A673 (cell line): ENCODE measurements around the gene AKAP6. TPM values are rescaled to one million over a fixed set of nuclear protein-coding genes. Genes with fewer than 3 reads are reported as not detected.

Experiments used
- BruUV-seq: library from RNA; stranded (reverse); fragments of 400-500 nt; replicated peaks from 2 replicates; lab custom pipeline; 2021; lab: Mats Ljungman, UMichigan
- CTCF ChIA-PET: fragments of 300-600 bp; sonication (Branson Sonifier 250); formaldehyde crosslinking; loops from one replicate; lab custom pipeline; 2022; ENCODE audit warnings: antibody characterized with exemption; lab: Charles Lee
- POLR2A ChIA-PET: fragments of 300-600 bp; sonication (Branson Sonifier 250); formaldehyde crosslinking; loops from one replicate; lab custom pipeline; 2022; ENCODE audit warnings: antibody characterized with exemption; ENCODE audit not compliant: low non-redundant PET; lab: Charles Lee
- DNase-seq: peaks from one replicate; pipeline ENCODE4 v3.0.0-alpha.2; 2015; ENCODE audit warnings: low spot score
- H3K27ac ChIP-seq: fragments of 200-600 bp; sonication (generic); 2 replicates; pipeline ENCODE4 v1.5.1; 2016; ENCODE audit warnings: mixed run types, low read depth, mild to moderate bottlenecking, mixed read lengths, antibody characterized with exemption, low read length; ENCODE audit not compliant: poor library complexity, severe bottlenecking
- H3K27me3 ChIP-seq: fragments of 200-600 bp; sonication (generic); replicated peaks from 2 replicates; pipeline ENCODE4 v1.6.1; 2017; ENCODE audit warnings: mixed run types, low read depth, mild to moderate bottlenecking, mixed read lengths, antibody characterized with exemption, low read length; ENCODE audit not compliant: insufficient read depth, poor library complexity
- H3K36me3 ChIP-seq: fragments of 200-600 bp; sonication (generic); 2 replicates; pipeline ENCODE4 v1.6.1; 2016; ENCODE audit warnings: mixed run types, mild to moderate bottlenecking, mixed read lengths, antibody characterized with exemption, low read length; ENCODE audit not compliant: insufficient read depth, poor library complexity, severe bottlenecking
- H3K4me1 ChIP-seq: fragments of 200-600 bp; sonication (generic); 2 replicates; pipeline ENCODE4 v1.6.1; 2017; ENCODE audit warnings: mixed run types, mild to moderate bottlenecking, mixed read lengths, antibody characterized with exemption, low read length; ENCODE audit not compliant: insufficient read depth, poor library complexity, severe bottlenecking
- H3K4me3 ChIP-seq: fragments of 200-600 bp; sonication (generic); 2 replicates; pipeline ENCODE4 v1.5.1; 2016; ENCODE audit warnings: low read depth, mixed run types, mild to moderate bottlenecking, mixed read lengths, low read length; ENCODE audit not compliant: poor library complexity, severe bottlenecking
- H3K9me3 ChIP-seq: fragments of 200-600 bp; sonication (generic); 2 replicates; pipeline ENCODE4 v1.6.1; 2016; ENCODE audit warnings: mixed run types, low read depth, mild to moderate bottlenecking, mixed read lengths, antibody characterized with exemption, low read length; ENCODE audit not compliant: poor library complexity, severe bottlenecking
- CTCF ChIP-seq: fragments of 300-800, 200-600 bp; sonication (generic); conservative IDR thresholded peaks from 2 replicates; pipeline ENCODE4 v1.5.1; 2017; ENCODE audit warnings: low read depth, mild to moderate bottlenecking, antibody characterized with exemption, low read length, moderate library complexity, mixed read lengths
- EZH2 ChIP-seq: fragments of 200-600 bp; sonication (generic); IDR thresholded peaks from 2 replicates; pipeline ENCODE4 v1.6.1; 2017; ENCODE audit warnings: borderline replicate concordance, low read depth, mild to moderate bottlenecking, mixed read lengths, antibody characterized with exemption, low read length; ENCODE audit not compliant: poor library complexity, severe bottlenecking
- intact Hi-C: fragments of 100-400 bp; cut with micrococcal nuclease; formaldehyde crosslinking; loops from one replicate; pipeline ENCODE4 v1.10.0; 2022; ENCODE audit not compliant: unreplicated experiment
- total RNA-seq: library from RNA; stranded (reverse); gene quantifications from 2 replicates; pipeline ENCODE4 v1.2.3, GENCODE V29; 2021

AKAP6 gene
- total RNA-seq, 1 experiment from 2014 or later = 0.73 TPM

DNA sequence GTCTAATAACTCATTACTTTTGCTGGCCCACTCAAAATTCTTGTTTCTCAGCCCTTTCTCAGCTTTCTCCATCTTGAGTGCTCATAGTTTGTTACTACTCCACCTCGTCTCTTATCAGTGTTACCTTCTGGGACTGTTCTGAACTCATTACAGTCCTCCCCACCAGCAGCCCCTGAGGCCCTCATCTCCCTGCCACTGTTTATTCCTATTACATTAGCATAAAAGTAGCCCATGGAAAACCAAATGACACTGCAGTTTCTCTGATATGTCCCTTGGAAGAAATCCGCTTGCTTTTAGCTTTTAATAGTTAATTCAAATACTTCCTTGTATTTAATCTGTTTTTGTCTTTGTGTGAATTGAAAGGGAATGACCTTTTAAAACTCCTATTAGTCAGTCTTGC lies 7.6 kb downstream of the AKAP6 start:
- Histone ChIP-seq H3K27me3 (no peaks in the 10 kb centered on the region), H3K27ac (no peak overlapping the region), H3K4me3 (no peak overlapping the region), H3K9me3 (no peaks in the 10 kb centered on the region), H3K36me3 (no peaks in the 10 kb centered on the region), H3K4me1 (no peaks in the 10 kb centered on the region)
- CTCF ChIA-PET = no interaction called here
- intact Hi-C loops = no loop called here
- no peak for DNase-seq
- POLR2A ChIA-PET = no interaction called here
- BruUV-seq = no TSS peak
- TF ChIP-seq CTCF (no peak), EZH2 (no peak)

DNA sequence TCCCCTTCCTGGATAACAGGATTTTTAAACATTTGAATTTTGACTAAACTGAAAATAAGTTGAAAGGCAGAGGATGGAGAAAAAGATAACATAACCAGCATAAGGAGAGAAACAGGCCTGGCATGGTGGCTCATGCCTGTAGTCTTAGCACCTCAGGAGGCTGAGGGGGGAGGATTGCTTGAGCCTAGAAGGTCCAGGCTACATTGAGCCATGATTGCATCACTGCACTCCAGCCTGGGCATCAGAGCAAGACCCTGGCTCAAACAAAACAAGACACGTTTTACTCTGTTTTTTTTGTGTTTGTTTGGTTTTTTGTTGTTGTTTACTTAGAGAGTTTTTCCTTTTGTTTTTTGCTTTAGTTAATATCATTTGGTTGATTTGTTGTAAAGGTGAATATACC lies 8.7 kb downstream of the AKAP6 start:
- Histone ChIP-seq H3K9me3 (no peaks in the 10 kb centered on the region), H3K4me1 (no peaks in the 10 kb centered on the region), H3K27me3 (no peaks in the 10 kb centered on the region), H3K27ac (no peak overlapping the region), H3K36me3 (no peaks in the 10 kb centered on the region), H3K4me3 (no peak overlapping the region)
- ChIA-PET POLR2A (no interaction called here), CTCF (no interaction called here)
- no peak for DNase-seq
- BruUV-seq = no TSS peak
- no peak for TF ChIP-seq EZH2
- TF ChIP-seq CTCF = no peak
- intact Hi-C loops = no loop called here

- H3K36me3 ChIP-seq = no peaks in the 10 kb centered on the region
- H3K27me3 ChIP-seq = no peaks in the 10 kb centered on the region
- TF ChIP-seq EZH2 (no peak), CTCF (no peak)
- H3K9me3 ChIP-seq = no peaks in the 10 kb centered on the region
- ChIA-PET POLR2A (no interaction called here), CTCF (no interaction called here)
- intact Hi-C loops = no loop called here
- no peaks in the 10 kb centered on the region for H3K4me1 ChIP-seq
- no peak overlapping the region for H3K4me3 ChIP-seq
- no TSS peak for BruUV-seq
- H3K27ac ChIP-seq = no peak overlapping the region
- DNase-seq = no peak
Observed at GRCh38 chr14:32339188-32339587, 10.1 kb downstream of the AKAP6 start.
